HG03460 (cell line): Measurements from ENCODE around the gene MAML3.

Source experiments
- ATAC-seq: cut with Tn5 transposase; IDR thresholded peaks from one replicate; pipeline ENCODE4 v1.9.1; 2021; ENCODE audit not compliant: unreplicated experiment

MAML3 gene

DNA sequence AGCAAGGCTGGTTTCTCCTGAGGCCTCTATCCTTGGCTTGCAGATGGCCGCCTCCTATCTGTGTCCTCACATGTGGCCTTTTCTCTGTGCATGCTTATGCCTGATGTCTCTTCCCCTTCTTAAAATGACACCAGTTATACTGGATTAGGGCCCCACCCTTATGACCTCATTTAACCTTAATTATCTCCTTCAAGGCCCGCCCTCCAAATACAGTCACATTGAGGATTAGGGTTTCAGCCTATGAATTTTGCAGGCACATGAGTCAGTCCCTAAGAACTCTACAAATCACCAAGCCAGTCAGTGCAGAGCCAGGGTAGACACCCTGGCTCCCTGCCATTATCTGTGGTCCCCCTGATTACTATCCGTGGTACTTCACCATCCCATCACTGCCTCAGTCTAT lies 51.6 kb downstream of the MAML3 start:
- ATAC-seq = no peak

DNA sequence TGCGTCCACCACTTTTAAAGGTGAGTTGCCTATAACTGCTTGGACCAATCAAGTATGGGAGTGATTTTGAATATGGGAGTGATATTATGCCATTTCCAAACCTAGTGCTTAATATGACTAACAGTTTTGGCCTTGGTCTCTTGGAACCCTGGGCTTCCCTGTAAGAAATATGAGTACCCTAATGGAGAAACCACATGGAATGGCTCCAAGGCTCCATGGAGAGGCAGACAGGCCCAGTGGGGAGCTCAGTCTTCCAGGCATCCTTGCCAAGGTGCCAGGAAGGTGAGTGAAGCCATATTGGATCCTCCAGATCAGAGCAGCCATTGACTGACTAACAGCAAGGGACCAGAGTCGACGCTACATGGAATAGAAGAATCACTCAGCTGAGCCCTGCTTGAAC lies 53.2 kb downstream of the MAML3 start:
- ATAC-seq = no peak

DNA sequence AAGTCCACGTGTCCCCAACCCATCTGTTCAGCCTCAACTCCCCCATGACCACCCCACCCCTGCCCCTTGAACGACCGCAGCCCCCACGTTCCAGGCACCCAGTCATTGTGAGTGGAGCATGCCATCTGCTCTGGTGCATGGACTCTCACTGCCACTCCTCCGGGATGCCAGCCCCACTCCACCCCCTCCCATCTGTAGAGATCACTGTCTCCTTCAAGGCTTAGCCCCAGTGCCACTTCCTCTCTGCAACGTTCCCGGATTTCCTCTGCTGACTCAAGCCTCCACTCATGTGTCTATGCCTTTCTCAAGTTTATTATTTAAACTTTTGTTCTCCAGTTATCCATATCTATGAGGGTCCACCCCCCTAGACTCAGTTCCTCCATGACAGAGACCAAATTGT lies 54.0 kb downstream of the MAML3 start:
- ATAC-seq = no peak

DNA sequence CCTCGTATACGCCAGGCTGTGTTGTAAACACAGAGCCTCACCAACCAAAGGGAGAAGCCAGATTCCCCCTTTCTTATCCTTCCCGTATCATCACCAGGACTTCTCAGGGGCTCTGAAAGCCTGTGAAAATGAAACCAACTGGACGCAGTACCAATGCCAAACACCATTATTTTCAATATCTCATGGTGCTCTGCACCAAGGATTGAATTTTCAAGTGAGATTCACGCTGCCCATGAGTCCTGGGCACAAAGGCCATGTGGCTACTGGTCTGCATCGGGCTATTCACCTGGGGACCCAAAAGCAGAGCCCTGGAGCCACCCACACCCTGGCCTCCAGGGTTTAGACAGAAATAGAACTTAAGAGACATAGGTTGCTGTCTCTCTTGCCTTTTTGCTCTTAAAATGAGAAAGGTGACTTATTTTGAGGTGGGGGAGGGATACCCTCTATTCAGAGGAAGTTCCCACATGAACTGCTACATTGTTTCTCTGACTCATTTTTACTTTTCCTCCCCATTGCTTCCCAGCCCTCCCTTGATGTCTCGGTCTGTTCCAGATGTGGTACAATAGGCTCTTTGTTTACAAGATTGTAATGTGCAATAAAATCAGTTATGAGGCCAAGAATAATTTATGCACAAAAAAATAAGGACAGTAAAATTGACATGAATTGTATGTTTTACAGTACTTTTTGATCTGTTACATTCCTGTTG lies 55.4 kb downstream of the MAML3 start:
- no peak for ATAC-seq

DNA sequence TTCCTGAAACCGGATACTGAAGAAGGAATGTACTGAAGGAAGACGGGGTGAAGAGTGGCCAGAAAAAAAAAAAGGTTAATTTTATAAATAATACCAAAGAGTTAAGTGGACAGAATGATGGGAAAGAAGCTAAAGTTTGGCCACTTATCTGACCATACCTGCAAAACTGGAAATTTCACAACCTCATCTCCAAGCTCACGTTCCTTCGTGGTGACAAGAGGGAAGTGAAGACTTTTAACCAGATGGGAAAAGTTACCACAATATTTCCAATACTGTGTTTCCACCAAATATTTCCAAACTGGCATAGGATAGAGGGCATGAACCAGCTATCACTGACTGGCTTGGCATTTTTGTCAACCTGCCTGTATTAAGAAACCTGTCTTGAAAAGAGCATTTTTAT lies 56.4 kb downstream of the MAML3 start:
- no peak for ATAC-seq

DNA sequence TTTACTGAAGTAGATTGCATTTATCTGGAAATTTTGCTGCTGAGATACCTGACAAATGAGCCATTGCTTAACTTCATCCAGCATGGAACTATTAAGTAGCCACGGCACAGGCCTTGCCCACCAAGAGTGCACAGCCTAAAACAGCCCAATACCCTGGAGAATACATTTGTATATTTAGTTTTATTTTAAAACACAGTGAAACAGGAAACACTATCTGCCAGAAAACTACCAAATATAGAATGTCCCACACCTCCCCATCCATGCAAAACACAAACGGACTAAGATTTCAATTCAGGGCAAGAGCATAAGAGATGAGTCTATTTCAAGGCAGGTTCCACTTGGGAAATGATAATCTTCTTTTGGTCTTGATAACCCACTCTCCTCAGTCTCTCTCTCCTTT lies 57.1 kb downstream of the MAML3 start:
- ATAC-seq = no peak

DNA sequence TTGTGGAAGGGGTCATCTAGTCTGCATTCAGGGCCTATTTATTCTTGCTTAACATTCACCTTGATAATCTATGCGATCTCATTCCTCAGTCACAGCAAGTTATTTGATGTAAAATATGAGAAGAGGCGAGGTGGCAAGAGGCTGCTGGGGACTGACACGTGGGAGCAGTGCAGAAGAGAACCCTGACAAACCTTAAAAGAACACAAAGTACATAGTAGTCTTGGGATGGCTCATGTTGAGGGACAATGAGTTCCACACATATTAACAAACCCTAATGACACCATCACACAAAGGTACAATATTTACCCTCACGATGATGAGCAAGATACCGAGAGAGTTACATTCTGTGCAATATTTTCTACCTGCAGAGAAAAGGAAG lies 57.5 kb downstream of the MAML3 start:
- ATAC-seq = peak; percentile 6

DNA sequence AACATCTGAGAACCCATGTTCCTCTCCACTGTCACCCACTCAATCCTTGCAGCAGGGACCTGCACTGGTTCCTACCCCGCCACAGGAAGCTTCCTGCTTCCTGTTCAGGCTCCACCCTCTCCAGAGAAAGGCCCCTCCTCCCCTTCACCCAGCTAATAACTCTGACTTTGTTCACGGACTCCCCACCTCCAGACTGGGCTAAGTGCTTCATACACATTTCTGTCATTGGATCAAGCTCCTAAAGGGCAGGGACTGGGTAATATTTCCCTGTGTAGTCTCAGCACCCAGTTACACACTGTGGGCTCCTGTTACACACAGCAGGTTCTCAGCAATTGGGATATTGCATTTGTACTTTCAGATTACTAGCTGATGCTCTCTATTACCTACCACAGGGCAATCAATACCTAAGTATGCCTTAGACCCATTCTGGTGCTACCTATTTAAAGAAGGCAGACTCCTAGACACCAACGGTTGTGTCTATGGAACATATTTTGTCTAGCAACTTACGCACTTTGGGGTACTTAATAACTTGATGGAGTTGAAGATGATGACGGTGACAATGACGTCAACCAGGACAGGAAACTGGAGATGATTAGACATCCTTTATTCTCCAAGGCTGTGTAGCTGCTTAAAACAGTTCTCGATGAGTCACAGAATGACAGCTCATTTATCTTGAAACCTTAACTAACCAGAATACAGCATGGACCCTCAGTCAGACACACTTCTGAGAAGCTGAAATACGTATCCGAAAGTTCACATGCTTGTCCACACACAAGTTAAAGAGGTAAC lies 58.1 kb downstream of the MAML3 start:
- ATAC-seq = peak; percentile 43

DNA sequence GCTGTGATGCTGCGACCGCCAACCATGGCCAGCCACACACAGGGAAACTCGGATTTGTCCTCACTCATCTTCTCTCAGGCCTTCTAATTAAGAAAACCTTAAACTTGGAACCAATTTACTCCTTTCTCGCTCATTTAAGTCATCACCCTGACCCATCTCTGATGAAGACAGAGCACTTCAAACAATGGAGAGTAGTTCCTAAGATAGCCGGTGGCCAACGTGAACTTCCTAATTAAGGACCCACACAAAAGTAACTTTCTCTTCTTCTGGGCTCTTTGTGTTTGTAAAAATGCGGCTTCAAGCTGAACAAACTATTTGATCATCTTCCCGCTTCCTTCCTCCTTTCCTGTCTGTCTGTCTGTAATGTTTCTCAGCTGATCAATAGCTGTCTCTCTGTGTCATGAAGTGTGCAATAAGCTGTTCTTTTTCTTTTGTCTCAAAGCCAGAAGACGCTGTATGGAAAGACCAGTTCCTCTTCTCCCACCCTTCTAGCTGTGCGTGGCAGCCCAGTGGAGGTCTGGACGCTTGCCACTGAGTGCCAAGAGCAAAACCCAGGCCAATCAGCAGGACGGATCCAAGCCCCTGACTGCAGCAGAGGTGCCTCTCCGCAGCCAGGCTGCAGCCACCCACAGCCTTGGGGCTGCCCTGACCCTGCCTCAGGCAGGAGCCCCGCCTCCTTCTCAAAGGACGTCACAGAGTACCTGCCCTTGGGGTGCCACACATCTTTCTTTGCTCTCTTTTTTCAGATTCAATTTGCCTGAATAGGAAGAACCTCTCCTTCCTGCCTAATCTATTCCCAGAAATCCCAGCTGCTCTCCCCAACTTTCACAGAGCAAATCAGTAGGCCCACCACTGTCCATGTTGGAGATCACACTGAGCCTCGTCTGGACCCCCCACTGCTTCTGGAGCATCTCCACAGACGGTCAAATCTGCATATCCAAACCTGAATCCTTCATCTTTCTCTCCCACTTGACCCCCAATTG lies 59.3 kb downstream of the MAML3 start:
- ATAC-seq = no peak

DNA sequence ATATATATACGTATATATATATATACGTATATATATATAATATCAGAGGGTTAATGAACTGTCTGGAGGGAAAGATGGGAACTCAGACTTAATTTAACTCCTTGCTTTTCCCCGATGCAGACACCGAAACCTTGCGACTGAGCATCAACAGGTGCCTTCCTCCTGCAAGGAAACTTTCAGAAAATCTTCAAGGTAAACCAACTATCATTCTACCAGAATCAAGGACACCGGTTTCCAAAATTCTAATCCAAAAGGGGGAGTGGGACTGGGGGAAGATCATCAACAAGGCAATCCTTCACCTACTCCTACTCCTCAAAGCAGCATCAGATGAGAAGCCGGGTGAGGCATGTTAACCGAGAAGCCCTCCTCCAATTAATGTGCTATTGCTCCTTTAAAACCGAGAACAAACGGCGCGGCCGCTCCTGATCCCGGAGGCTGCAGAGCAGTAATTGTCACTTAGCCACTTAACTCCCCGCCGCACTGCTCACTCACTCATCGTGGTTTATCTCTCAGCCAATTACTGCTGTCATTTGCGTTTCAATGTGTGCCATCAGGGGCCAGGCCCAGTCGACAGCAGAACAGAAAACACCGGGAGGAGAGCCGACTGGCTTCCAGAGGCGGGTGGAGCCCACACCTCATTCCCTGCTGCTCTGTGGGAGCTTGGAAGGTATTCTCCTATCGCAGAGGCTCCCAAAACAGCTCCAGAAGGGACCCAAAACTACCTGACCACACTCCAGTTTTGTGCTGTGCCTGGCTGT lies 61.7 kb downstream of the MAML3 start:
- no peak for ATAC-seq

DNA sequence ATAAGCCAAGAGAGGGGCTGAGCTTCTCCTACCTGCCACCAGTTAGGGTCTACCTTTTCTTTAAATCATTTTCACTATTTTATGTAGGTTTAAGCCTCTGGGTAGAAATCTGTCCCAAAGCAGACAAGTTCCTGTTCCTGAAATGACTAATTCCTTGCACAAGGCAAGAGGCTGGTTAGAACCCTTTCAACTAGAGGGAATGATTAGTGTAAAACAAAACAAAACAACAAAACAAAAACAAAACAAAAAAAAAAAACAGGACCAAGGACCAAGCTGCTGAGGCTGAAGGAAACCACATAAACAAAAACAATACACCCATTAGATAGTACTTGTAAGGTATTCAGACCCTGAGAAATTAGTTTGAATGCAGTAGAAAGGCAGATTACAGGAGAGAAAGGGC lies 62.7 kb downstream of the MAML3 start:
- ATAC-seq = no peak

DNA sequence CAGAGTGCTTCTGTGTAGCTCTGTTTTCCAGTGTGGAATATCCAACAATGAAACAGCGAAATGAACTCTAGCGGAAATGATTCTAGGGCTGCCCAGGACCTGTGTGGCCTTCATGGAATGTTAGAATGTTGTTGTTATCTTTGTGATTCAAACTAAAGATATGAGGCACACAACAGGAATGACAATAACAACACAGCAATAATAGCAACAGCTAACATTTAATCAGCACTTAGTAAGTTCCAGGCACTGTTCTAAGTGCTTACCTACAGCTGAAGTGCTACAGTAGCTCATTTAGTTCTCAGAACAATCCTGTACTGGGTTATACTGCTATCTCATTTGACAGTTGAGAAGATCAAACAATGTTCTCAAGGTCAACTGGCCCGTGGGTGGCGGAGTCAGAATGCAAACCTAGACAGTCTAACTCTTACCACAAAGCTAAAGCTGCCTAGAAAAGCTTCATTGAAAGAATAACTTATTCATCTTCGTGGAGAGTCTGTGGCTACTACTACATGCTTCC lies 63.7 kb downstream of the MAML3 start:
- no peak for ATAC-seq

DNA sequence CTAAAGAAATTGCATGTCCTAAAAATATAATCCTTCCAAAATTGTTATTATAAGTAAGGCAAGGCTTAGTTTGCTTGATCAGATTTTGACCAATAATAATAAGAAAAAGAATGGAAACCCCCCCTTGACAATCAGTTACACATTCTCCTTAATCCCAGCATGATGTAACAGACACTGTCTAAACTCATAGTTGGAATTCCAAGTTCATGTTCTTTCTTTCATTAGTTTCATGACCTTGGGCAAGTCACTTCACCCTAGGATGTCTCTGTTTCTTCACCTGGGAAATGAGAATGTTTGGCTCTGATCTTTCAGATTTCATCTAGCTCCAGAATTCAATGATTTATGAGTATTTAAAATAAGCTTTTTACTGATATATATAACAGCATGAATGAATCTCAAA lies 64.8 kb downstream of the MAML3 start:
- no peak for ATAC-seq

DNA sequence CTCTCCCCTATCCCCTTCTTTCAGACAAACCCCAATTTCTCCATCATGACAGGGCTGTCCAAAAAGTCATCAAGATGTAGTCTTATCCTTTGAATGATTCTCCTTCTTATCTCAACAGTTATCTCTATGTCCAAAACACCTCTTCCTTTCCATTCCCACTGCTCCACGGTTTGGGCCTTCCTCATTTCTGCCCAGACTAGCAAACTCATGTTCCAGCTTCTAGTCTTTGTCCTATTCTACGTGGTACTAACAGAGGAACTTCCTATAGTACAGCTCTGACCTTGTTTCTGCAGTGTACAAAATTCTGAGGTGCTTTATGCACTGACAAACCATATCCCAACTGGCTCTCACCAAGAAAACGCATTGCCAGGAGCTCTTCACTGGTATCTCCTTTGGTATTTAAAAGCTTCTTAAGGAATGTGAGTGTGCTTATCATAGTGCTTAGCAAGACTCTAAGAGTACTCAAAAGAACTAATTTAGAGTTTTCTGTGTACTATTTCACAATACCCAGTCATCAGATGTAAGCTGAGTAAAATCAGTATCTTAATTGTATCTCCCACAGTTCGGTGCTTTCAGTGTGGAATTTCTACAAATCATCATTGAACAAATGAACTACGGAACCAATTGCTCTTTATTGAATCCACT lies 65.5 kb downstream of the MAML3 start:
- no peak for ATAC-seq

DNA sequence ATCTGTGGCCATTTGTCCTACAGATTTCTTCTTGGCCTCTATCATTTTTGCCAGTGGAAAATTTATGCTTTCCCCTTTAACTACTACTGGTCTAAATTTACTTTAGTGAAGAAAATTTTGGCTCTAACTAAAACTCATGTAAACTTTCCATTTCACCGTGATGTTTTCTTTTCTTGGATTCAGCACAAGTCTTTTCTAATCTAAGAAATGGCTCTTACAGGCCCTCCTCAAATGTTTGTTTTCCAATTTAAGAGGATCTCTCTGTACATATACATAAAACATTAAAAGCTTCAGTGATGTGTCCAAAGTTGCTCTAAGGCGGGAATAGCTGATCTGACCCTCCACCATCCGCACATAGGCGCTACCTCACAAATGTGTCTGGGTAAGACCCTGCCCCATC lies 68.1 kb downstream of the MAML3 start:
- no peak for ATAC-seq

DNA sequence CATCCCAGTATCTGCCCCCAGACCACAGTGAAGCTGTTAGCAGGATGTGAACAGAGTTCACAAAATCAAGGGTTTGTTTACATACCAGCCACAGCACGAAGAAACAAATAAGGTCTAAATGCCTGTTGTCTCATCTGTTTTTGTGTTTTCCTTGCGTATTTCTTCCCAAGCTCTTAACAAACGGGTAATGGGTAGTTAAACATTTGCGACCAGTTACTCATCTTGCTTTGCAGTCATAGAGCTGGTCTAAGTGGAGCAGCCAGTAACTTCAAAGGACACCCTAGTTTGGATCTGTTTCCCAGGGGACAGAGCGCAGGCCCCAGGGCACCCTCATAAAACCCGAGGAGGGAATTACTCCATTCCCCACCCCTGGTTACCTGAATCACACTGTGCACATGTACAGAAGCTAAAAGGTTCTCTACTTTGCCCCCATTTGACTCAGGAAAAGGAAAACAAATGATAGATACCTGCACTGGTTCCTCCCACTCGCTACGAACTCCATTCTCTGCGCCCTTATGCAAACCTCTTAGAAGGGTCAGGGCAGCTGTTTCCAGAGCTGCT lies 68.8 kb downstream of the MAML3 start:
- ATAC-seq = no peak

DNA sequence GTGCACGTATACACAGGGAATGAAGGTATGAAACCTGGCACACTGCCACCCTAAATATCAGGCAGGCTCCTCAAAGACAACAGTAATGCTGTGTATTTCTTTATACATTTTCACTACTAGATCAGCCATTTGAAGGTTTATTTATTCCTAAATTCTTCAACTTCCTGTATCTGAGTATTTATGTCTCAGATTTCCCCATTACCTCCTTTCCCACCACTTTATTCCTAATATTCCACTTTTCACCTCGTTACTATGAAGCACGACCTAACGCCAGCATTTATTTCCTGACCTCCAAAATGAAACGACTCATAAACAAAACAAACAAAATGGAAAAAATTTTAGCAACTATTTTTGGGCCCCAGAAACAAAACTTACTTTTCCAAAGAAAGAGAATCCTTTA lies 69.6 kb downstream of the MAML3 start:
- ATAC-seq = no peak

DNA sequence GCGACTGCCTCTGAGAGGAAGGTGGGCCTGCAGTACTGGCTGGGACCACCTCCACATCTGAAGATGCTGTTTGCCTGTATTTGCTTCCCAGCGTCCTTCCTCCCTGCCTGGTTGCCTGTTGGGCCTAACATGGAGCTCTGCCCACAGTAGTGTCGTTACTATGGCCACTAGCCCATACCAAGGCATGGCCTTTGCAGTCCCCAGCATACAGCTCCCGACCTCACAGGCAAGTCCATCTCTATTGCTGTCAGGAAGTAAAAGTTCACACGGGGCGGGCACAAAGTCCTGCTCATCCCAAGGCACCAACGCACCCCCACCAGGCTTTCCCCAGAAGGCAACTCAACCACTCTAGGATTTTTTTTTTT lies 71.6 kb downstream of the MAML3 start:
- no peak for ATAC-seq

DNA sequence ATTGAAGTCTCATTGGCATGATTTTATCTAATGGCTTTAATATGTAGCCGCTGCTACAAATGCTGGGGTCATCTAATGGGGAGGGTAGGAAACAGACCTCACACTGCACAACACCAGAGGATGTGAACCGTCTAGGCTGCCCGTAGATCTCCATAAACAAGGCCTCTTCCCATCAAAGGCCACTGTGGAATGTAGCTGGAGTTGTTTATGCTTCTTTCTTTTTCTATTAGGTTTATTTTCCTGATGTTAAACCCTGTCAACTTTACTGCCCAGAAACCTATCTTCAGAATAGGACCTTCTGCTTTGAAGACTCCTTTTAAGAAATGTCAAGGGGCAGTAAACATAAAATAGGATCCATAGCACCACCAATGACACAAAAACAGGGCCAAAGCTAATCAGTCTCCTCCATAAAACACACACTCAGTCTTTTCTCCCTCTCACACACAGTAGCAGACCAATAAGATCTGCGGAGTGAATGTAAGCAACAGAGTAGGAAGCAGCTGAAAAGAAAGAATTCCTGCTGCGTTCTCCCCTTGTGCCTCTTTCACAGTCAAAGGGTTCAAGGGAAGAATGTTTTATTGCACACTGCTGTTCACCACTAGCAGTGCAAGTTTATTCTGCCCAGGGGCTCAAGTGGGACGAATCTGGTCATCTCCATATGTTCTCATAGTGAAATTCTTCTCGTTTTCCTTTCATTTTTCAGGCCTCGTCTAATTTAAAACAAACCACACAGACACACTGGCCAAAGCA lies 72.2 kb downstream of the MAML3 start:
- no peak for ATAC-seq
